GM12892 (cell line): ENCODE measurements around the gene SUCNR1.
"Not testable (repeated sequence)": the region's sequence is repeated elsewhere in the genome, so short reads cannot be mapped to it uniquely, and the experiment has no call there.

ENCODE experiments used
- DNase-seq: peaks from one replicate; pipeline ENCODE4 v3.0.0; 2011; ENCODE audit not compliant: insufficient read length
- FAIRE-seq: peaks from 2 replicates; lab custom pipeline; 2011; peaks lifted over from hg19 to GRCh38; lab: Jason Lieb, UNC
- POLR2A ChIP-seq: IDR thresholded peaks from 2 replicates; pipeline ENCODE4 v1.6.1; 2011; ENCODE audit warnings: low read depth, low read length, control low read depth
- POLR2AphosphoS5 ChIP-seq: IDR thresholded peaks from 2 replicates; pipeline ENCODE4 v1.6.1; 2011; ENCODE audit warnings: low read depth, low read length, control low read depth
- TAF1 ChIP-seq: IDR thresholded peaks from 2 replicates; pipeline ENCODE4 v1.6.1; 2011; ENCODE audit warnings: low read depth, mild to moderate bottlenecking, control low read depth, low read length, borderline replicate concordance

The SUCNR1 gene

GRCh38 chr3:151856118-151856517 lies 17.3 kb upstream of the SUCNR1 start:
- FAIRE-seq = no peak
- no peak for TF ChIP-seq POLR2A
- TF ChIP-seq TAF1 = no peak
- no peak for TF ChIP-seq POLR2AphosphoS5

GRCh38 chr3:151856641-151857040 lies 16.8 kb upstream of the SUCNR1 start:
- no peak for FAIRE-seq
- TF ChIP-seq POLR2AphosphoS5 = no peak
- no peak for TF ChIP-seq TAF1
- TF ChIP-seq POLR2A = no peak
- DNase-seq = no peak

More at GRCh38 chr3:151856118-151856517, 17.3 kb upstream of the SUCNR1 start:
- DNase-seq = no peak

- FAIRE-seq = no peak
- DNase-seq = no peak
- no peak for TF ChIP-seq POLR2A
- TF ChIP-seq POLR2AphosphoS5 = no peak
Observed at GRCh38 chr3:151859233-151859673, 14.2 kb upstream of the SUCNR1 start.

- DNase-seq = no peak
- TF ChIP-seq TAF1 (no peak), POLR2A (no peak), POLR2AphosphoS5 (no peak)
- no peak for FAIRE-seq
Observed at GRCh38 chr3:151859905-151860304, 13.5 kb upstream of the SUCNR1 start.

GRCh38 chr3:151863611-151864010 lies 9.8 kb upstream of the SUCNR1 start:
- TF ChIP-seq TAF1 (no peak), POLR2A (no peak), POLR2AphosphoS5 (no peak)
- no peak for DNase-seq
- no peak for FAIRE-seq

GRCh38 chr3:151864423-151865101 lies 8.9 kb upstream of the SUCNR1 start:
- FAIRE-seq (no peak), DNase-seq (no peak)
- TF ChIP-seq POLR2A (no peak), POLR2AphosphoS5 (no peak), TAF1 (no peak)

- TF ChIP-seq POLR2A = no peak
- TF ChIP-seq POLR2AphosphoS5 = no peak
- TF ChIP-seq TAF1 = no peak
- DNase-seq (no peak), FAIRE-seq (no peak)
Observed at GRCh38 chr3:151866711-151867410, 6.6 kb upstream of the SUCNR1 start.

GRCh38 chr3:151867666-151868065 lies 5.8 kb upstream of the SUCNR1 start:
- no peak for FAIRE-seq
- DNase-seq = no peak
- no peak for TF ChIP-seq TAF1
- TF ChIP-seq POLR2A = no peak

- no peak for FAIRE-seq
- TF ChIP-seq POLR2A = no peak
- no peak for TF ChIP-seq POLR2AphosphoS5
- no peak for TF ChIP-seq TAF1
- DNase-seq = no peak
Observed at GRCh38 chr3:151869181-151869580, 4.3 kb upstream of the SUCNR1 start.

- FAIRE-seq (peak; percentile 73), DNase-seq (no peak)
- no peak for TF ChIP-seq POLR2A
- no peak for TF ChIP-seq POLR2AphosphoS5
- TF ChIP-seq TAF1 = no peak
Observed at GRCh38 chr3:151871639-151872468, 1.6 kb upstream of the SUCNR1 start.

GRCh38 chr3:151874079-151874478 lies 636 bp downstream of the SUCNR1 start:
- DNase-seq, FAIRE-seq: not testable (repeated sequence)
